ENCODE data around the gene PPP4C. TPM values are rescaled to one million over a fixed set of nuclear protein-coding genes. Genes with fewer than 3 reads are reported as not detected.

The PPP4C gene
- total and polyA plus RNA-seq, 5 donors, result 31.3 to 51.8 (median 36.7) TPM

DNA sequence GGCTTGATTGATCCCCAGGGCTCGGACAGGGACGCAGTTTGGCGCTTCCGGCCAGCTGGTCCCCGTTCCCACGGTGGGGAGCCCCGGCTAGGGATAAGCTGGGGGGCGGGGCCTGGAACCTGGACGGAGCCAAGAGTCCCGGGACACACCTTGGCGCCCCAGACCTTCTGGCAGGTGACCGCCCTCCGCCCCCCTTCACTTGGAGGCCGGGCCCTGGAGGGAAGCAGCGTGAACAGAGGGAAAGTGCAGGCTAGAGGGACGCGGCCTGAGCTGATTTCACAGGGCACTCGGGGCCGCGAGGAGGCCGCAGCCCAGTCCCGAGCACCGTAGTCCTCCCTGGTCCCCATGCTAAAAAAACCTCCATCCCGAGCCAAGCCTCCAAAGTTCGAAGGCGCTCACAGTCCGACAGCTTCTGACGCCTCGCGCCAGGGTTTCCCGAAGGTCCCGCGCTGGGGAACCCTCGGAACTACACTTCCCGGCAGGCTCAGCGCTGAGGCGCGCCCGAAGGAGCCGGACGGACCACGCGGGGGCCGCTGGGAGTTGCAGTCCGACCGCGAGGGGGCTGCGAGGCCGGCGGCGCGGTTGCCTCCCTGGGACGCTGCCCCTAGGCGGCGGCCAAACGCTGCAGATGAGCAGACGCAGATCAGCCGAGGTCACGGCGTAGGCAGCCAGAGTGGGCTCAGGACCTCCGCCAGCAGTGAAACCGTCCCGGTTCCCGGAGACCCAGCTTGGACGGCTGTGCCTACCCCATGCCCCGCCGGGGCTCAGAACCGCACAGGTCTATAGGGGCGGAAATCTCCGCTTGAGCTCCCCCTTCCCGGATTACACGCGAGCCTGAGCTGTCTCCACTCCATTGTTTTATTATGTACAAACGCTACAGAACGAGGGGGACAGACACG lies 15.9 kb downstream of the PPP4C start, which contains the start of gene TBX6:
TSS of gene TBX6 (minus strand) at position 451 of the 899 bp plus-strand sequence. CDS start 731 bp downstream, outside the sequence.
- DNase-seq (peak; percentile 96 to 98 (median 97)), ATAC-seq (peak; percentile 92 to 93)
- Histone ChIP-seq H3K4me1 (ENCODE audit: control insufficient read depth, insufficient read depth, low read length) (peaks cover 2% of the 10 kb centered on the region), H3K4me3 (ENCODE audit: low read length) (peak within 1 kb of the TSS; percentile 36), H3K27ac (ENCODE audit: low read length) (peak within 1 kb of the TSS; percentile 72), H3K27me3 (ENCODE audit: control insufficient read depth, insufficient read depth) (no peaks in the 10 kb centered on the region), H3K9me3 (ENCODE audit: control insufficient read depth, low read length) (no peaks in the 10 kb centered on the region)
- intact Hi-C loops (cut with DNase I), result loop anchor here in 2 of 4 donors (5.0 to 10.0 kb wide), 2 partner anchors 49 to 303 kb away; partner anchors contain the start of gene ZNF48 (in 1 of the 2)
- under 1% methylated on average over 76 of the region's 76 CpGs for WGBS

DNA sequence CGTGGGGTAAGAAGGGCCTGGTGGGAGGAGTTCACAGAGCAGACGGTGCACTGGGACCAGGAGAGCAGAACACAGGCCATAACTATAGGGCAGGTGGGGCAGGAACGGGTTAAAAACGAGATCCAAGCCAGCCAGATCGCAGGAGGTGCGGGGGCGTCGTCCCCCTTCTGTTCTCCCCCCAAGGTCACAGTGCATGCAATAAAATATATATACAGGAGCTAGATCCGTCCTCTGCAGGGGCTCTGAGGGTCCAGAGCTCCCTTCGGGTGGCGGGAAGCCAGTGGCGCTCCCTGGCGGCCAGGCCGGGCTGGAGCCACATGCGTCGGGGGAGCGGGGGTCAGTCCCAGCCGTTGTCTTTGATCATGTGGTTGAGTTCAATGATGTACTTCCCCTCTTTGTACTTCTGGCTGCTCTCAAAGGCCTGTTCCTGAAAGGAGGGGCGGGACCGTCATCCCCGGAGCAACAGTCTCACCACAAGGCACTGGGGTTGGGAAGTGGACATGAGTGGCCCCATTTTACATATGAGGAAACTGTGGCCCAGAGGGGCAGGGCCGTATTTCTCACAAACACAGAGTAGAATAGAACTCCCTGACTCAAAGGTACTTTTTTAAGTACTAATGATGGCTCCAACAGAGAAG lies 16.7 kb downstream of the PPP4C start:
- Histone ChIP-seq H3K27me3 (ENCODE audit: control insufficient read depth, insufficient read depth) (no peaks in the 10 kb centered on the region), H3K4me3 (ENCODE audit: low read length) (peak overlapping the region; percentile 36), H3K27ac (ENCODE audit: low read length) (peak overlapping the region; percentile 72), H3K9me3 (ENCODE audit: control insufficient read depth, low read length) (no peaks in the 10 kb centered on the region), H3K4me1 (ENCODE audit: control insufficient read depth, insufficient read depth, low read length) (peaks cover 2% of the 10 kb centered on the region)
- DNase-seq (peak; percentile 85 to 93 (median 92)), ATAC-seq (peak; percentile 56 to 80)
- 10% methylated on average over 22 of the region's 22 CpGs for WGBS
- intact Hi-C loops (cut with DNase I), result loop anchor here in 2 of 4 donors (5.0 to 10.0 kb wide), 2 partner anchors 50 to 302 kb away; partner anchors contain the start of gene ZNF48 (in 1 of the 2)

DNA sequence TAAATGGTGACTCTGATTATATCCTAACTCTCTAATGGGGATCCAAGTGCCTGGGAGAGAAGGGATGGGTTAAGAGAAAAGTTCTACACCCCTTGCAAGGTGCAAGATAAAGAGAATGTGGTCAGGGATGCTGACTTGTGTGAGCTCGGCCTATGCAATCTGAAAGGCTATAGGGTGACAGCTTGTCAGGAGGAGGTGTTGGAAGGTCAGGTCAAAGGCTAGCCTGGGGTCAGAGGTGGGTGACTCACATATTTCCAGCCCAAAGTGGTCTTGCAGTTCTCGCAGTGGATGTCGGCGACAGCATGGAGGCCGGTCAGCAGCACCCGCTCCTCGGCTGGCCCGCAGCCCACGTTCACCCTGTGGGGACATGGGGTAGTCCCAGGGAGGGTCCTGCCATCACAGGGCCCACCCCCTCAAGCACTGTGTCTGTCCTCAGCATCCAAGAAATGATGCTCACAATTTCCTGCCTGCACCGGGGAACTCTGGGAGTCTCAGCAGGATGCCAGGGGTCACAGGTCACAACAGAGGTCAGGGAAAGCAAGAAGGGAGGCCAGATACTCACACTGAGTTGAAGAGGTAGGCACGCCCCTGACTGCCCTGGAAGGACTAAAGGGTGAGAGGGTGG lies 18.9 kb downstream of the PPP4C start:
- 73% methylated on average over 11 of the region's 11 CpGs for WGBS
- intact Hi-C loops (cut with DNase I), result loop anchor here in 2 of 4 donors (5.0 to 10.0 kb wide), 2 partner anchors 52 to 300 kb away; partner anchors contain the start of gene ZNF48 (in 1 of the 2)
- ATAC-seq (no peak), DNase-seq (peak in 1 of 3 donors; percentile 73)
- H3K4me3 ChIP-seq (ENCODE audit: low read length), result peak overlapping the region; percentile 85
- no peaks in the 10 kb centered on the region for H3K9me3 ChIP-seq (ENCODE audit: control insufficient read depth, low read length)
- peaks cover 2% of the 10 kb centered on the region for H3K4me1 ChIP-seq (ENCODE audit: control insufficient read depth, insufficient read depth, low read length)
- H3K27me3 ChIP-seq (ENCODE audit: control insufficient read depth, insufficient read depth), result no peaks in the 10 kb centered on the region
- peak overlapping the region; percentile 24 for H3K27ac ChIP-seq (ENCODE audit: low read length)

DNA sequence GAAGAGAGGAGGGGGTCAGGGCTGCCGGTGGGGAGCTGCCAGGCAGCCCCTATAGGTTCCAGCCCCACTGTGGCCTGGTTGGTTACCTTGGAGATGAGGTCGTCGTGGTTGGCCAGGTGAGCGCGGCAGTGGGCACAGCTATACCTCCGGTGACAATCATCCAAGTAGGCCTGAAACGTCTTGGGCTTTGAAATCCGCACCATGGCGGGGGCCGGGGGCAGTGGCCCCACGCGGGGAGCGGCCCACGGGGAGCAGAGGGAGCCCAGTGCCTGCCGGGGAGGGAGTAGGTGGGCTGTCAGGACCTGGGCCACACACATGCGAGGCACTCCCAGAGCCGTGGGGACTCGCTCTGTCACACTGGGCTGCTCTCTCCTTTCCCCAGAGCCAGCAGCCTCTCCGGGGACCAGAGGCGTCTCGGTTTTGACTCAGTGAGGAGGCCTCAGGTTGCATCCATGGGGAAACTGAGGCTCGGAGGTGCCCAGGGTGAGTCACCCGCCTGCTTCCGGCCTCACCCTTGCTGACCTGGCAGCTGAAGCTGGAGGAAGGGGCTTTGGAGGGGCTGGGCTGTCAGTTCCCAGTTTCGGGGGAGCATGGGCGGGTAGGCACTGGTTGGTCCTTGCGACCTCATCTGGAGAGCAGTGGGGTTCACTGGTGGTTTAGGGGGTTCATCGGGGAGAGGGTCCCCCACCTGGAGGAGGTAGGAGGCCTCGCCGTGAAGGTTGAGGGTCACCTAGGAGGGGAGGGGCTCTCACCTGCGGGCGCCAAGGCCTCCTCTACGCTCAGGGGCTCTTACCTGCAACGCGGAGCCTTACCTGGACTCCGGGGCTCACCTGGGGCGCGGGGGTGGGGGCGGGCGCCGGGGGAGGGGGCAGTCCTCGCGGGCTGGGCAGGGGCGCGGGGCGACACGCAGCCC lies 19.6 kb downstream of the PPP4C start:
- 11% methylated on average over 47 of the region's 47 CpGs for WGBS
- DNase-seq, result peak in 1 of 3 donors; percentile 66
- H3K4me1 ChIP-seq (ENCODE audit: control insufficient read depth, insufficient read depth, low read length), result peaks cover 2% of the 10 kb centered on the region

DNA sequence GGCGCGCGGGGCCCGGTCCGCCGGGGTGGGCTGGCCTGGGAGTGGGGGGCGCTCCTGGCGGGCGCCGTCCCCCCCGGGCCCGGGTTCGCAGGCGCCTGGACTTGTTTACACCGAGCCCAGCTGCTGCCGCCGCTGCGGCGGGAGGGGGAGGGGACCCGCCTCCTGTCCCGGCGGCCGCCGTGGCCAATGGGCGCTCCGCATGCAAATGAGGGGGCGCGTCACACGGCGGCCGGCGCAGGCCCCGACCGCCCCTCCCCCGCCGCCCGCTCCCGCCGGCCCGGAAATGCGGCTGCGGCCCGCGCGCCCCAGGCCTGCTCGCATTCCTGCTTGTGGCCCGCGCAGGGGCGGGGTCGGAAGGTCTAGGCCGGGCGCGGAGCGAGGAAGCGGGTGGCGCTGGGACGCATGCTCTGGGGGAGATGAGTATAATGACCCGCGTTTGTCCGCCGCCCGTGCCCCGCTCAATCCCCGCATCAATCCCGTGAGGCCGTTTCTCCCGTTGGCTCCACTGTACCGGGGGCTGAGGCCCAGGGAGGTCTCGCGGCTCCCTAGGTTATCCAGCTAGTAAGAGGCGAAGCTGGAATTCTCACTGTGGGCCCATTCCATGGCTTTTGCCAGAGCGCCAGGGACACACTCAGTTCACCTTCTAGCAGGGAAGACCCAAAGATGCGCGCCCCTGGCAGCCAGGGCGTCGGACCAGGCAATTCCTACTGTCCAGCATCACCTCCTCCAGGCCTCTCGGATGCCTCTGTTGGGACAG lies 20.5 kb downstream of the PPP4C start, which contains the start of gene YPEL3:
TSS of gene YPEL3 (minus strand) at position 109 of the 757 bp plus-strand sequence. CDS start 731 bp downstream, outside the sequence.
- peaks cover 2% of the 10 kb centered on the region for H3K4me1 ChIP-seq (ENCODE audit: control insufficient read depth, insufficient read depth, low read length)
- H3K27me3 ChIP-seq (ENCODE audit: control insufficient read depth, insufficient read depth), result no peaks in the 10 kb centered on the region
- WGBS, result 9% methylated on average over 77 of the region's 77 CpGs
- ATAC-seq (peak; percentile 70 to 81), DNase-seq (peak; percentile 95 to 98 (median 98))
- intact Hi-C loops (cut with DNase I), result loop anchor here in 1 of 4 donors (10.0 kb wide), 1 partner anchor 299 kb away; the partner anchor contains the start of gene ZNF48
- no peaks in the 10 kb centered on the region for H3K9me3 ChIP-seq (ENCODE audit: control insufficient read depth, low read length)
- peak within 1 kb of the TSS; percentile 38 for H3K27ac ChIP-seq (ENCODE audit: low read length)
- H3K4me3 ChIP-seq (ENCODE audit: low read length), result peak within 1 kb of the TSS; percentile 85

More for the DNA sequence above, 19.6 kb downstream of the PPP4C start:
- Histone ChIP-seq H3K27ac (ENCODE audit: low read length) (peak overlapping the region; percentile 24), H3K27me3 (ENCODE audit: control insufficient read depth, insufficient read depth) (no peaks in the 10 kb centered on the region), H3K4me3 (ENCODE audit: low read length) (peak overlapping the region; percentile 85), H3K9me3 (ENCODE audit: control insufficient read depth, low read length) (no peaks in the 10 kb centered on the region)
- intact Hi-C loops (cut with DNase I), result loop anchor here in 1 of 4 donors (10.0 kb wide), 1 partner anchor 299 kb away; the partner anchor contains the start of gene ZNF48
- ATAC-seq, result no peak

DNA sequence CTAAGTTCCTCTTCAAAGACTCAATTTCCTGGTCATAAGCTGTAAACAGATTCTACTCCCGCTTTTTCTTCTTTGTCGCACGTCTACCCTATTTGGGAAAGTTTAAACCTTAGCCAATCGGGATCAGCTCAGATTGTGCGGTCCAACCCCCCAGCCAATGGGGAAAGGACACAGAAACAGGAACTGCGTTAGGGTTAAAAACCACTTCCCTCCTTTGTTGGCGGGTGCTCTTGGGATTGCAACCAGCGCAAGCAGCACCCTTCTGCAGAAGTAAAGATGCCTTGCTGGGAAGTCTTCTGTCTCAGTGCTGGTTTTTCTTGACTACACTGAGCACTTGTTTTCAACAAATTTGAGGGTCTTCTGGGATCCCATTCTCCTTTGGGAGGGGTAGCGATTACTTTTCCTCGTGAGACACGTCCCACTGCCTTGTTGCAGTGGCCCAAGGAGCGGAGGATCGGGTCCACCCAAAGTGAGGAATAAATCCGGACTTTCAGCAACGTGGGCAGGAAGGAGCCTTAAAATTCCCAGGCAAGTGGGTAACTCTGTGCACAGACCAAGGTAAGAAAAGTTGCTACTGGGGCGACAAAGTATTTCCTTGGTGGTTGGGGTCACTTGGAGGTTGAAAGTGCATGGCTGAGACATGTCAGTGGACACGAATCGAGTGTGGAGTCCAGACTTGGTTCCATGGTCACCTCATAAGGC lies 21.2 kb downstream of the PPP4C start:
- intact Hi-C loops (cut with DNase I), result loop anchor here in 1 of 4 donors (10.0 kb wide), 1 partner anchor 298 kb away; the partner anchor contains the start of gene ZNF48

DNA sequence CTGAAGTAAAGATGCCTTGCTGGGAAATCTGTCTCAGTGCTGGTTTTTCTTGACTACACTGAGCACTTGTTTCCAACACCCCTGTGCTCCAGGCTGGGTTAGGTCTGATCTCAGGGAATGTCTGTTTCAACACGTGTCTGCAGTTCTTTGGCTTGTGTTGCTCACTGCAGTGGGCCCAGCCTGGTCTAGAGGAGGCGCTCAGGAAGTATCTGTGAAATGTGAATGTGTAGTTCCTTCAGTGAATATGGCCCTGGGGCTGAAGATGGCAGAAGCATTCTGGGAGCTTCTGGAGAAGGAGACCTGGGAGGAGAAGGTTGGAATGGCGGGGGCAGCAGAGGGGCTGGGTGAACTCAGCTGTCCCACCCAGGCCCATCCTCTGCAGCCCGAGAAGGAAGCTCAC lies 28.3 kb downstream of the PPP4C start:
- no peaks in the 10 kb centered on the region for H3K4me1 ChIP-seq (ENCODE audit: control insufficient read depth, insufficient read depth, low read length)
- 85% methylated on average over 4 of the region's 4 CpGs for WGBS
- intact Hi-C loops (cut with DNase I), result no loop called here
- no peaks in the 10 kb centered on the region for H3K9me3 ChIP-seq (ENCODE audit: control insufficient read depth, low read length)
- no peak overlapping the region for H3K4me3 ChIP-seq (ENCODE audit: low read length)
- DNase-seq (no peak), ATAC-seq (peak in 1 of 2 donors; percentile 17)
- H3K27me3 ChIP-seq (ENCODE audit: control insufficient read depth, insufficient read depth), result no peaks in the 10 kb centered on the region
- H3K27ac ChIP-seq (ENCODE audit: low read length), result no peak overlapping the region

More for the DNA sequence above, 21.2 kb downstream of the PPP4C start:
- WGBS, result 96% methylated on average over 18 of the region's 18 CpGs
- H3K27ac ChIP-seq (ENCODE audit: low read length), result peak overlapping the region; percentile 38
- peaks cover 2% of the 10 kb centered on the region for H3K4me1 ChIP-seq (ENCODE audit: control insufficient read depth, insufficient read depth, low read length)
- no peak overlapping the region for H3K4me3 ChIP-seq (ENCODE audit: low read length)
- no peak for ATAC-seq
- H3K27me3 ChIP-seq (ENCODE audit: control insufficient read depth, insufficient read depth), result no peaks in the 10 kb centered on the region
- no peaks in the 10 kb centered on the region for H3K9me3 ChIP-seq (ENCODE audit: control insufficient read depth, low read length)
- peak in 1 of 3 donors; percentile 18 for DNase-seq

DNA sequence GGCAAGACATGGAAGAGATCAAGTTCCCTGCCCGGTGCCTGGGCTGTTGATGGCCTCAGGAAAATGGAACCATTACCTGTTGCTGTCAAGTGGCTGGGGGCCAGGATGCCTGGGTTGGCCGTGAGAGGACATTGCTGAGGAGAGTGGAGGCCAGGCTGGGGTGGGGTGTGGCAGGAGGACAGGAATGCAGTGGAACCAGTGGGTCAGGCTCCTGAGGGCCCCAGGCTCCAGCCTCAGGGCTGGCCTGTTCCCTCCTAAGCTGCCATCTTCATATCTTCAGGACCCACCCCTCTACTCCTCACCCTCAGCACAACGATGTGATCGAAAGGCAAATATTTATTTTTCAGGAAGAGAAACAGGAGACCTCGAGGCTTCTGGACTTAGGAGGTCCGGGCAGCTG lies 28.7 kb downstream of the PPP4C start:
- DNase-seq (peak in 1 of 3 donors; percentile 35), ATAC-seq (peak in 1 of 2 donors; percentile 9)
- intact Hi-C loops (cut with DNase I), result no loop called here
- Histone ChIP-seq H3K4me1 (ENCODE audit: control insufficient read depth, insufficient read depth, low read length) (no peaks in the 10 kb centered on the region), H3K27me3 (ENCODE audit: control insufficient read depth, insufficient read depth) (no peaks in the 10 kb centered on the region), H3K9me3 (ENCODE audit: control insufficient read depth, low read length) (no peaks in the 10 kb centered on the region), H3K27ac (ENCODE audit: low read length) (no peak overlapping the region), H3K4me3 (ENCODE audit: low read length) (no peak overlapping the region)
- WGBS, result 87% methylated on average over 6 of the region's 6 CpGs

All from right cardiac atrium (tissue), 5 donors.